HG02840 (cell line): Measurements from ENCODE around the gene EML4.

Source experiments
- ATAC-seq: cut with Tn5 transposase; IDR thresholded peaks from one replicate; pipeline ENCODE4 v1.9.1; 2021; ENCODE audit warnings: mild to moderate bottlenecking, moderate library complexity, moderate number of reproducible peaks; ENCODE audit not compliant: unreplicated experiment, low FRiP score

Gene EML4

GRCh38 chr2:42192652-42193566, 23.8 kb downstream of the EML4 start:
- no peak for ATAC-seq

- no peak for ATAC-seq
Measured at GRCh38 chr2:42193722-42194187, 24.6 kb downstream of the EML4 start.

- no peak for ATAC-seq
Measured at GRCh38 chr2:42194428-42194827, 25.3 kb downstream of the EML4 start.

GRCh38 chr2:42195559-42195958, 26.4 kb downstream of the EML4 start:
- ATAC-seq: no peak

- no peak for ATAC-seq
Measured at GRCh38 chr2:42196070-42196402, 26.9 kb downstream of the EML4 start.

GRCh38 chr2:42196403-42197267, 27.5 kb downstream of the EML4 start:
- ATAC-seq: no peak

- no peak for ATAC-seq
Measured at GRCh38 chr2:42197792-42198191, 28.6 kb downstream of the EML4 start.

- ATAC-seq: no peak
Measured at GRCh38 chr2:42198466-42198865, 29.3 kb downstream of the EML4 start.

- ATAC-seq: no peak
Measured at GRCh38 chr2:42199002-42199401, 29.8 kb downstream of the EML4 start.

- no peak for ATAC-seq
Measured at GRCh38 chr2:42199626-42200025, 30.5 kb downstream of the EML4 start.

GRCh38 chr2:42200926-42201855, 32.0 kb downstream of the EML4 start:
- ATAC-seq: no peak

GRCh38 chr2:42202634-42203008, 33.5 kb downstream of the EML4 start:
- no peak for ATAC-seq

- ATAC-seq: no peak
Measured at GRCh38 chr2:42203792-42204191, 34.6 kb downstream of the EML4 start.

GRCh38 chr2:42205337-42205736, 36.2 kb downstream of the EML4 start:
- ATAC-seq: no peak

- no peak for ATAC-seq
Measured at GRCh38 chr2:42207826-42208225, 38.7 kb downstream of the EML4 start.

- no peak for ATAC-seq
Measured at GRCh38 chr2:42210203-42210602, 41.0 kb downstream of the EML4 start.

- ATAC-seq: no peak
Measured at GRCh38 chr2:42211291-42211690, 42.1 kb downstream of the EML4 start.

- no peak for ATAC-seq
Measured at GRCh38 chr2:42214669-42215068, 45.5 kb downstream of the EML4 start.

GRCh38 chr2:42216694-42217093, 47.5 kb downstream of the EML4 start:
- no peak for ATAC-seq

- ATAC-seq: no peak
Measured at GRCh38 chr2:42217307-42217706, 48.2 kb downstream of the EML4 start.
